CD8-positive, alpha-beta memory T cell (primary cell): ENCODE results near the gene GPR150. TPM values are rescaled to one million over a fixed set of nuclear protein-coding genes. Genes with fewer than 3 reads are reported as not detected.

Experiments used
- CTCF ChIA-PET: fragments of 350-600 bp; sonication (Branson Sonifier 250); formaldehyde crosslinking; loops from one replicate; lab custom pipeline; 2021; ENCODE audit warnings: antibody characterized with exemption; lab: Charles Lee
- POLR2A ChIA-PET: fragments of 350-600 bp; sonication (Branson Sonifier 250); formaldehyde crosslinking; loops from one replicate; lab custom pipeline; 2021; ENCODE audit warnings: antibody characterized with exemption; lab: Charles Lee
- DNase-seq, 5 donors: peaks; one replicate each; pipeline versions ENCODE4 v3.0.0 to v3.0.0-alpha.2; 2020 to 2022; ENCODE audit warnings: mixed read lengths in 1 of 5
- H3K27ac ChIP-seq: one replicate; pipeline ENCODE4 v1.7.0; 2013; ENCODE audit warnings: low read depth, mild to moderate bottlenecking, low read length, moderate library complexity
- H3K27me3 ChIP-seq: 2 replicates; pipeline ENCODE4 v1.7.0; 2013; ENCODE audit warnings: low read length, mild to moderate bottlenecking; ENCODE audit not compliant: insufficient read depth, poor library complexity, severe bottlenecking
- H3K36me3 ChIP-seq: 2 replicates; pipeline ENCODE4 v1.7.0; 2013; ENCODE audit warnings: mild to moderate bottlenecking, low read length, moderate library complexity; ENCODE audit not compliant: insufficient read depth
- H3K4me1 ChIP-seq: 2 replicates; pipeline ENCODE4 v1.7.0; 2013; ENCODE audit warnings: mild to moderate bottlenecking, low read length, moderate library complexity; ENCODE audit not compliant: insufficient read depth
- H3K4me3 ChIP-seq: 2 replicates; pipeline ENCODE4 v1.7.0; 2013; ENCODE audit warnings: mild to moderate bottlenecking, low read length
- H3K9me3 ChIP-seq: 2 replicates; pipeline ENCODE4 v1.7.0; 2013; ENCODE audit warnings: mild to moderate bottlenecking, low read length
- H3K27ac Mint-ChIP-seq, 8 donors: one replicate each; pipeline ENCODE4 v1.8.0; 2020 to 2021; ENCODE audit warnings: mixed read lengths in 8 of 8, mild to moderate bottlenecking in 6 of 8, inconsistent platforms in 3 of 8, moderate library complexity in 3 of 8
- H3K27me3 Mint-ChIP-seq, 2 donors: one replicate each; pipeline ENCODE4 v1.8.0; 2020 to 2021; ENCODE audit warnings: mixed read lengths in 2 of 2, mild to moderate bottlenecking in 1 of 2, moderate library complexity in 1 of 2
- H3K36me3 Mint-ChIP-seq, 3 donors: one replicate each; pipeline ENCODE4 v1.8.0; 2020 to 2021; ENCODE audit warnings: mixed read lengths in 3 of 3, inconsistent platforms in 1 of 3, mild to moderate bottlenecking in 1 of 3
- H3K4me1 Mint-ChIP-seq, 3 donors: one replicate each; pipeline ENCODE4 v1.8.0; 2020 to 2021; ENCODE audit warnings: mixed read lengths in 3 of 3, inconsistent platforms in 1 of 3, mild to moderate bottlenecking in 1 of 3
- H3K4me3 Mint-ChIP-seq, 7 donors: one replicate each; pipeline ENCODE4 v1.8.0; 2020 to 2021; ENCODE audit warnings: mixed read lengths in 7 of 7, mild to moderate bottlenecking in 6 of 7, moderate library complexity in 4 of 7, inconsistent platforms in 2 of 7
- H3K9me3 Mint-ChIP-seq, 5 donors: one replicate each; pipeline ENCODE4 v1.8.0; 2020 to 2022; ENCODE audit warnings: mixed read lengths in 5 of 5, mild to moderate bottlenecking in 3 of 5, moderate library complexity in 2 of 5, inconsistent platforms in 1 of 5
- polyA plus RNA-seq: library from polyadenylated mRNA; unstranded; fragments of 300-500 nt; fragmentation: Illumina TruSeq; gene quantifications from one replicate; pipeline ENCODE4 v1.2.3, GENCODE V29; 2021
- total RNA-seq, 2 experiments: library from RNA; stranded (reverse); gene quantifications; one replicate each; pipeline ENCODE4 v1.2.3, GENCODE V29; 2021

Gene GPR150
- under 1 TPM; 0.18 to 0.26 TPM for total RNA-seq
- 2.8 TPM for polyA plus RNA-seq

- Histone ChIP-seq H3K27ac (peak within 1 kb of the TSS; percentile 19), H3K4me1 (peaks cover 35% of the 10 kb centered on the region), H3K4me3 (peak within 1 kb of the TSS; percentile 72), H3K9me3 (no peaks in the 10 kb centered on the region), H3K36me3 (no peaks in the 10 kb centered on the region), H3K27me3 (no peaks in the 10 kb centered on the region)
- CTCF ChIA-PET: interaction anchor here (0.6 to 1.3 kb wide), 2 partner anchors 12 to 64 kb away, joined by 3 read pairs; no protein-coding TSS in a partner anchor
- Mint-ChIP-seq H3K36me3 (peaks cover 0 to 4% (median 2%) of the 10 kb centered on the region in 3 donors), H3K27ac (peak within 1 kb of the TSS; percentile 21 to 89 (median 76)), H3K27me3 (peaks cover 2 to 4% of the 10 kb centered on the region in 2 donors), H3K4me1 (peaks cover 41 to 73% (median 57%) of the 10 kb centered on the region in 3 donors), H3K9me3 (no peaks in the 10 kb centered on the region), H3K4me3 (peak within 1 kb of the TSS; percentile 84 to 95 (median 92))
- POLR2A ChIA-PET: interaction anchor here (1.8 kb wide), 1 partner anchor 26 kb away, joined by 4 read pairs; the partner anchor contains the start of gene RFESD
- DNase-seq: peak; percentile 50 to 69 (median 58)
Measured at GRCh38 chr5:95620030-95620869, at the start of gene GPR150. TSS of gene GPR150 (plus strand) at chr5:95620087. CDS start at chr5:95620276, 189 bp downstream.

DNA sequence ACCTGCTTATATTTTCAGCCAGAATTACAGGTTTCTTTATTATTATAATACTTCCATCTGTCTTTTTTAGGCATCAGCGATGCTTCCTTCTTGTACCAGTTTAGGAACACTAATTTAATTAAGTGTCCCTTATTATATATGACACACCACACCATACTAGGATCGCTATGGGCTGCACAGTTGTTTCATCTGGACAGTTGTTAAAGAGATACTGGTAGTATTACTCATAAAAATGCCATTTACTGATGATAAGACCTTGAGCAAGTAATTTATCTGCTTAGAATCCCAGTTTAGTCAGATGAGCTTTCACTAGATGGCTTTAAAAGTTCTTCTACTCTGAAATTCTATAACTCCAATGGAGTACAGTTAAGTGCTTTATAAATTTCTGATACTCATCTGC lies 47.9 kb upstream of the GPR150 start:
- H3K36me3 Mint-ChIP-seq: peaks cover 25 to 55% (median 39%) of the 10 kb centered on the region in 3 donors
- peaks cover 0 to 4% (median 0%) of the 10 kb centered on the region in 3 donors for H3K4me1 Mint-ChIP-seq
- H3K27me3 Mint-ChIP-seq: no peaks in the 10 kb centered on the region
- no peak overlapping the region for H3K4me3 Mint-ChIP-seq
- DNase-seq: no peak
- Histone ChIP-seq H3K4me3 (no peak overlapping the region), H3K27me3 (no peaks in the 10 kb centered on the region), H3K9me3 (no peaks in the 10 kb centered on the region), H3K27ac (no peak overlapping the region), H3K36me3 (peaks cover 9% of the 10 kb centered on the region), H3K4me1 (no peaks in the 10 kb centered on the region)
- ChIA-PET CTCF (no interaction called here), POLR2A (no interaction called here)
- H3K9me3 Mint-ChIP-seq: no peaks in the 10 kb centered on the region
- no peak overlapping the region for H3K27ac Mint-ChIP-seq

DNA sequence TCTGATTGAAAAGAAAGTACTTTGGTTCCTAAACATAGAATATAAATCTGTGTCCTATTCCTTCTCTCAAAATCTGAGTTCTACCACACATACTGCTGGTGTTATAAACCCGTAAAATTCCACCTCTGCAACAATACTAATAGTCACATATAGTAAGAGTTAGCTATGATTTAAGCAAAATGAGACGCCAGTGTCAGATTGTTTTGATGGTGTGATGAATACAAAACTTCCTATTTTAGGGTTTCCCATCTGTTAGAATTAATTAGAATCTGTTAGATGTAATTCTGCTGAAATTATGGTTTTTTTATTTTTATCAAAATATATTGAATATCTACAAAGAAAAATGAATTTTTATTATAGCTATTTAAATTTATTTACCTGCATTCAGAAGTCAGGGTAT lies 38.3 kb upstream of the GPR150 start:
- DNase-seq: no peak
- no peaks in the 10 kb centered on the region for H3K27me3 Mint-ChIP-seq
- H3K4me1 Mint-ChIP-seq: no peaks in the 10 kb centered on the region
- ChIA-PET CTCF (no interaction called here), POLR2A (no interaction called here)
- no peaks in the 10 kb centered on the region for H3K27me3 ChIP-seq
- no peaks in the 10 kb centered on the region for H3K9me3 ChIP-seq
- no peak overlapping the region for H3K4me3 ChIP-seq
- no peak overlapping the region for H3K4me3 Mint-ChIP-seq
- H3K36me3 ChIP-seq: no peaks in the 10 kb centered on the region
- H3K27ac ChIP-seq: no peak overlapping the region
- H3K9me3 Mint-ChIP-seq: no peaks in the 10 kb centered on the region
- no peak overlapping the region for H3K27ac Mint-ChIP-seq
- no peaks in the 10 kb centered on the region for H3K4me1 ChIP-seq
- peaks cover 19 to 25% (median 21%) of the 10 kb centered on the region in 3 donors for H3K36me3 Mint-ChIP-seq

GRCh38 chr5:95583992-95584391 lies 35.9 kb upstream of the GPR150 start:
- ChIA-PET POLR2A (no interaction called here), CTCF (no interaction called here)
- Mint-ChIP-seq H3K36me3 (peaks cover 15 to 26% (median 21%) of the 10 kb centered on the region in 3 donors), H3K4me3 (no peak overlapping the region), H3K27me3 (no peaks in the 10 kb centered on the region), H3K4me1 (no peaks in the 10 kb centered on the region), H3K9me3 (no peaks in the 10 kb centered on the region), H3K27ac (peak overlapping the region in 2 of 8 donors; percentile 0 to 10)
- H3K27ac ChIP-seq: no peak overlapping the region
- H3K36me3 ChIP-seq: no peaks in the 10 kb centered on the region
- H3K9me3 ChIP-seq: no peaks in the 10 kb centered on the region
- H3K27me3 ChIP-seq: no peaks in the 10 kb centered on the region
- H3K4me3 ChIP-seq: no peak overlapping the region
- no peak for DNase-seq
- no peaks in the 10 kb centered on the region for H3K4me1 ChIP-seq

DNA sequence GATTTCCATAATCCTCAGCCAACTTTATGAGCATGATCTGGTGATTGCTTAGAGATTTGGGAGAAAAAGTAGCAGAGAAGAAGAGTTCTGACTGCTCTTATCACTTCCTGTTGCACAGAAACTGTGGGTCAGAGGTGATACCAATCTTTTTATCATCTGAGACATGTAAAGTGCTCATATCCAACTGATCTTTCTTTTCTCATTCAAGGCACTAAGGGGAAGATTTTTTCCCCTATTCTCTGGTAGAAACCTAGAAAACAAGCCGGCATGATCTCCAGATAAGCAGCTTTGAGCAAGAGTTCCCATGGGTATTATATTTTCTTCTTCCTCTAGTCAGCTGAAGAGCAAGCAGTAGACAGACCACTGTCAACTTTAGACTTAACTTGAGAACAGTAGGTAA lies 29.0 kb upstream of the GPR150 start:
- Histone ChIP-seq H3K4me1 (no peaks in the 10 kb centered on the region), H3K9me3 (no peaks in the 10 kb centered on the region), H3K4me3 (no peak overlapping the region), H3K36me3 (no peaks in the 10 kb centered on the region), H3K27me3 (no peaks in the 10 kb centered on the region), H3K27ac (no peak overlapping the region)
- Mint-ChIP-seq H3K27ac (peak overlapping the region in 3 of 8 donors; percentile 4 to 56 (median 5)), H3K36me3 (peaks cover 0 to 24% (median 14%) of the 10 kb centered on the region in 3 donors), H3K4me1 (peaks cover 4 to 17% (median 14%) of the 10 kb centered on the region in 3 donors), H3K27me3 (no peaks in the 10 kb centered on the region), H3K9me3 (no peaks in the 10 kb centered on the region), H3K4me3 (no peak overlapping the region)
- ChIA-PET CTCF (no interaction called here), POLR2A (no interaction called here)
- DNase-seq: no peak

DNA sequence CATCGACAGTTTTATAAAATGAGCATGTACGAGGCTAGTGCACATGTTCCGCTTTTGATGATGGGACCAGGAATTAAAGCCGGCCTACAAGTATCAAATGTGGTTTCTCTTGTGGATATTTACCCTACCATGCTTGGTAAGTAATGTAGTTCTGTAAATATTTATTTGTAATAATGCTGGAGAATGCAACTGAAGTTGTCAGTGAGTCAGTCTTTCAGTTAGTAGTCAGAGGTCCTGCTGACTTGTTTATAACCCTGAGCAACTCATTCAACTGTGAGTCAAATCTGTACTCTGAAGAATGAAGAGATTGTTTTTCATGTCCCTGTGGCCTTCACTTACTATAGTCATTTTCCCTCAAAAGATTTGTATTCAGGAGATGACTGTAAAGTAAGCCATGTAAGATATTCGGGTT lies 28.4 kb upstream of the GPR150 start:
- Histone ChIP-seq H3K9me3 (no peaks in the 10 kb centered on the region), H3K36me3 (no peaks in the 10 kb centered on the region), H3K4me1 (no peaks in the 10 kb centered on the region), H3K27me3 (no peaks in the 10 kb centered on the region), H3K4me3 (no peak overlapping the region), H3K27ac (no peak overlapping the region)
- H3K27ac Mint-ChIP-seq: peak overlapping the region in 1 of 8 donors; percentile 4
- H3K4me1 Mint-ChIP-seq: peaks cover 4 to 17% (median 14%) of the 10 kb centered on the region in 3 donors
- no peaks in the 10 kb centered on the region for H3K9me3 Mint-ChIP-seq
- ChIA-PET CTCF (no interaction called here), POLR2A (no interaction called here)
- no peaks in the 10 kb centered on the region for H3K27me3 Mint-ChIP-seq
- H3K36me3 Mint-ChIP-seq: peaks cover 0 to 23% (median 14%) of the 10 kb centered on the region in 3 donors
- DNase-seq: no peak
- no peak overlapping the region for H3K4me3 Mint-ChIP-seq

DNA sequence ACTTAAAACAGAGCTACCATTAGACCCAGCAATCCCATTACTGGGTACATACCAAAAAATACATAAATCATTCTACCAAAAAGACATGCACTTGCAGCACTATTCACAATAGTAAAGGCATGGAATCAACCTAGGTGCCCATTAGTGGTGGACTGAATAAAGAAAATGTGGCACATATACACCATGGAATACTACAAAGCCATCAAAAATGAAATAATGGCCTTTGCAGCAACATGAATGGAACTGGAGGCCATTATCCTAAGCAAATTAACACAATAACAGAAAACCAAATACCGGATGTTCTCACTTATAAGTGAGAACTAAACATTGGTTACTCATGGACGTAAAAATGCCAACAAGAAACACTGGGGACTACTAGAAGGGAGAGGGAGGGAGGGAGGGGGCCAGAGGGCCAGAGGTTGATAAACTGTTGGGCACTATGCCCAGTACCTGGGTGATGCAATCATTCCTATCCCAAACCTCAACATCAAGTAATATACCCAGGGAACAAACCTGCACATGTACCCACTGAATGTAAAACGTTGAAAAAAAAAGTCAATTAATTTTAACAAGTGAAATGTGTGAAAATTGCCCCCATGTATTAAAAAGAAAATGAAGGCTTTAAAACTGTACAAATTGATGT lies 24.5 kb upstream of the GPR150 start:
- CTCF ChIA-PET: no interaction called here

DNA sequence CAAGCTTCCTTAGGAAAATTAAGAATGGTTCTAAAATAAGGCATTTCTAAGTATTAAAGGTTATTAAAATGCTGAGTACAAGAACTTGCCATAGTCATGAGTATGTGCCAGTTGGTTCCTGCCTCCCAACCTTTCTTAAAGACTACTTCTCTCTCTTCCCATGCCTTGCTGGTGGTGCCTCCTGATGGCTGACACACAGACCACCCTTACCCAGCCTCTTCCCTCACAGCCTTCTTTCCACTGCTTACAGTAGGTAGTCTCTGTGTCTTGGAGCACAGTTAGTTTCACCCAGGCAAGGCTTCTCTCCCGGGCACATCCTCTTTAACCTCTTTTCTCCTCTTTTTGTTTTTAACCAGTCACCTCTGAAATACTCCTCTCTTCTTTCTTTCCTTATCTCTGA lies 20.6 kb upstream of the GPR150 start:
- DNase-seq: no peak
- H3K27ac Mint-ChIP-seq: peak overlapping the region in 1 of 8 donors; percentile 48
- Histone ChIP-seq H3K36me3 (peaks cover 9% of the 10 kb centered on the region), H3K27me3 (no peaks in the 10 kb centered on the region), H3K4me1 (no peaks in the 10 kb centered on the region), H3K27ac (no peak overlapping the region), H3K4me3 (no peak overlapping the region), H3K9me3 (no peaks in the 10 kb centered on the region)
- H3K4me1 Mint-ChIP-seq: no peaks in the 10 kb centered on the region
- H3K4me3 Mint-ChIP-seq: no peak overlapping the region
- H3K9me3 Mint-ChIP-seq: no peaks in the 10 kb centered on the region
- POLR2A ChIA-PET: no interaction called here
- peaks cover 0 to 28% (median 6%) of the 10 kb centered on the region in 3 donors for H3K36me3 Mint-ChIP-seq
- no peaks in the 10 kb centered on the region for H3K27me3 Mint-ChIP-seq
- CTCF ChIA-PET: interaction anchor here (1.2 kb wide), 1 partner anchor 11 kb away, joined by 3 read pairs; no protein-coding TSS in a partner anchor

More for the DNA sequence above, 24.5 kb upstream of the GPR150 start:
- Histone ChIP-seq H3K9me3 (no peaks in the 10 kb centered on the region), H3K27me3 (no peaks in the 10 kb centered on the region), H3K4me3 (no peak overlapping the region), H3K36me3 (no peaks in the 10 kb centered on the region), H3K4me1 (no peaks in the 10 kb centered on the region), H3K27ac (no peak overlapping the region)
- no peak overlapping the region for H3K27ac Mint-ChIP-seq
- peaks cover 0 to 19% (median 12%) of the 10 kb centered on the region in 3 donors for H3K36me3 Mint-ChIP-seq
- H3K27me3 Mint-ChIP-seq: no peaks in the 10 kb centered on the region
- POLR2A ChIA-PET: no interaction called here
- H3K4me1 Mint-ChIP-seq: peaks cover 0 to 14% (median 10%) of the 10 kb centered on the region in 3 donors
- H3K9me3 Mint-ChIP-seq: no peaks in the 10 kb centered on the region
- no peak for DNase-seq
- H3K4me3 Mint-ChIP-seq: no peak overlapping the region
